ENCODE results near the gene TMEM116.

TMEM116 gene

DNA sequence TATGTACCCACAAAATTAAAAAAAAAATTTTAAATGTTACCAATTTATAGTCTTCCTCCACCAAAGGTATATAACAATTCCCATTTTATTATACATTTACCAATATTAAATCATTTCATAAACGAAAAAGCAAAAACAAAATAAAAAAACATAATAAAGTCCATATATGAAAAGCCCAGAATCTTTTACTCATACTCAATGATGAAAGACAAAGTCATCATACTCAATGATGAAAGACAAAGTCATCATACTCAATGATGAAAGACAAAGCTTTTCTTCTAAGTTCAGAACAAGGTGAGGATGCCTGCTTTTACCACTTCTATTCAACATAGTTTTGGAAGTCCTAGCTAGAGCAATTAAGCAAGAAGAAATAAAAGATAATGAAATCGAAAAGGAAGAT is 28.1 kb downstream of the TMEM116 start:
- no peak for TF ChIP-seq TEAD4 (IDR thresholded peaks at IDR 0.05)
- TF ChIP-seq EGR1 (IDR thresholded peaks at IDR 0.05) = no peak
- no peak for TF ChIP-seq CEBPB (IDR thresholded peaks at IDR 0.05)
- no peak for TF ChIP-seq CREB1 (IDR thresholded peaks at IDR 0.05; ENCODE audit: low read depth)
- TF ChIP-seq ZBTB7A (IDR thresholded peaks at IDR 0.05; ENCODE audit: low read depth) = no peak
- no peak for TF ChIP-seq MAX (IDR thresholded peaks at IDR 0.05)
- TF ChIP-seq, protein P1, sequence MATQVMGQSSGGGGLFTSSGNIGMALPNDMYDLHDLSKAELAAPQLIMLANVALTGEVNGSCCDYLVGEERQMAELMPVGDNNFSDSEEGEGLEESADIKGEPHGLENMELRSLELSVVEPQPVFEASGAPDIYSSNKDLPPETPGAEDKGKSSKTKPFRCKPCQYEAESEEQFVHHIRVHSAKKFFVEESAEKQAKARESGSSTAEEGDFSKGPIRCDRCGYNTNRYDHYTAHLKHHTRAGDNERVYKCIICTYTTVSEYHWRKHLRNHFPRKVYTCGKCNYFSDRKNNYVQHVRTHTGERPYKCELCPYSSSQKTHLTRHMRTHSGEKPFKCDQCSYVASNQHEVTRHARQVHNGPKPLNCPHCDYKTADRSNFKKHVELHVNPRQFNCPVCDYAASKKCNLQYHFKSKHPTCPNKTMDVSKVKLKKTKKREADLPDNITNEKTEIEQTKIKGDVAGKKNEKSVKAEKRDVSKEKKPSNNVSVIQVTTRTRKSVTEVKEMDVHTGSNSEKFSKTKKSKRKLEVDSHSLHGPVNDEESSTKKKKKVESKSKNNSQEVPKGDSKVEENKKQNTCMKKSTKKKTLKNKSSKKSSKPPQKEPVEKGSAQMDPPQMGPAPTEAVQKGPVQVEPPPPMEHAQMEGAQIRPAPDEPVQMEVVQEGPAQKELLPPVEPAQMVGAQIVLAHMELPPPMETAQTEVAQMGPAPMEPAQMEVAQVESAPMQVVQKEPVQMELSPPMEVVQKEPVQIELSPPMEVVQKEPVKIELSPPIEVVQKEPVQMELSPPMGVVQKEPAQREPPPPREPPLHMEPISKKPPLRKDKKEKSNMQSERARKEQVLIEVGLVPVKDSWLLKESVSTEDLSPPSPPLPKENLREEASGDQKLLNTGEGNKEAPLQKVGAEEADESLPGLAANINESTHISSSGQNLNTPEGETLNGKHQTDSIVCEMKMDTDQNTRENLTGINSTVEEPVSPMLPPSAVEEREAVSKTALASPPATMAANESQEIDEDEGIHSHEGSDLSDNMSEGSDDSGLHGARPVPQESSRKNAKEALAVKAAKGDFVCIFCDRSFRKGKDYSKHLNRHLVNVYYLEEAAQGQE (IDR thresholded peaks at IDR 0.05; ENCODE audit: low read depth) = no peak
- TF ChIP-seq TAF1 (IDR thresholded peaks at IDR 0.05; ENCODE audit: low read depth) = no peak

DNA sequence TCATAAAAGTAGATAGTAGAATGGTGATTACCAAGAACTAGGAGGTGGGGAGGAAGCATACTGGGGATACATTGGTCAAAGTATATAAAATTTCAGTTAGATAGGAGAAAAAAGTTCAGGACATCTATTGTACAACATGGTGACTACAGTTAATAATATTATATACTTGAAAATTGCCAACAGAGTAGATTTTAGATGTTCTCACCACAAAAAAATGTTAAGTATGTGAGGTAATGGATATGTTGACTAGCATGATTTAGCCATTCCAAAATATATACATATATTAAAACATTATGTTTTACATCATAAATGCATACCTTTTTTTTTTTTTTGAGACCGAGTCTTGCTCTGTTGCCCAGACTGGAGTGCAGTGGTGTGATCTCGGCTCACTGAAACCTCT is 31.0 kb downstream of the TMEM116 start:
- TF ChIP-seq MAX (IDR thresholded peaks at IDR 0.05) = no peak
- TF ChIP-seq, protein P1 (IDR thresholded peaks at IDR 0.05; ENCODE audit: low read depth) = no peak
- TF ChIP-seq EGR1 (IDR thresholded peaks at IDR 0.05) = no peak
- no peak for TF ChIP-seq CEBPB (IDR thresholded peaks at IDR 0.05)

GRCh38 chr12:111980598-111980997 is 32.4 kb downstream of the TMEM116 start:
- no peak for TF ChIP-seq TCF12 (IDR thresholded peaks at IDR 0.05; ENCODE audit: low read depth)

- TF ChIP-seq EP300 (IDR thresholded peaks at IDR 0.05; ENCODE audit: borderline replicate concordance) (no peak), MAX (IDR thresholded peaks at IDR 0.05) (no peak), CEBPB (IDR thresholded peaks at IDR 0.05) (no peak), NFIC (IDR thresholded peaks at IDR 0.05) (no peak), FOXM1 (IDR thresholded peaks at IDR 0.05; ENCODE audit: borderline replicate concordance, low read depth) (no peak), RAD21 (IDR thresholded peaks at IDR 0.05; ENCODE audit: low read depth) (no peak), TEAD4 (IDR thresholded peaks at IDR 0.05) (no peak), CREB1 (IDR thresholded peaks at IDR 0.05; ENCODE audit: low read depth) (no peak), YY1 (IDR thresholded peaks at IDR 0.05; ENCODE audit: low read depth) (no peak), ZBTB7A (IDR thresholded peaks at IDR 0.05; ENCODE audit: low read depth) (no peak)
- TF ChIP-seq, protein P2, sequence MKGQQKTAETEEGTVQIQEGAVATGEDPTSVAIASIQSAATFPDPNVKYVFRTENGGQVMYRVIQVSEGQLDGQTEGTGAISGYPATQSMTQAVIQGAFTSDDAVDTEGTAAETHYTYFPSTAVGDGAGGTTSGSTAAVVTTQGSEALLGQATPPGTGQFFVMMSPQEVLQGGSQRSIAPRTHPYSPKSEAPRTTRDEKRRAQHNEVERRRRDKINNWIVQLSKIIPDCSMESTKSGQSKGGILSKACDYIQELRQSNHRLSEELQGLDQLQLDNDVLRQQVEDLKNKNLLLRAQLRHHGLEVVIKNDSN (IDR thresholded peaks at IDR 0.05) = no peak
- TF ChIP-seq, protein P1 (IDR thresholded peaks at IDR 0.05; ENCODE audit: low read depth) = no peak
Measured at GRCh38 chr12:111978545-111978944, 34.4 kb downstream of the TMEM116 start.

DNA sequence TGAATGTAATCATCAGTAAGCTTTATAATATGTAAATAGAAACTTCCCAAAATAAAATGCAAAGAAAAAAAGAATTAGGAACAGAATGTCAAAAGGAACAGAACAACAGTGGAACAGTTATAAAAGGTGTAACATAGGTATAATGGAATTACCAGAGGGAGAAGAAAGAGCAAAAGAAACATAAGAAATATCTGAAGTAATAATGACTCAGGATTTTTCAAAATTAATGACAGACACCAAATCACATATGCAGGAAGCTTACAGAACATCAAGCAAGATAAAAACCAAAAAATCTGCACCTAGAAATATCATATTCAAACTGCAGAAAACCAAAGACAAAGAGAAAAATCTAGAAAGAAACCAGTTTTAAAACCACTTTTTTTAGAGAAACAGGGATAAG is 36.1 kb downstream of the TMEM116 start:
- TF ChIP-seq YY1 (IDR thresholded peaks at IDR 0.05; ENCODE audit: low read depth) (no peak), EP300 (IDR thresholded peaks at IDR 0.05; ENCODE audit: borderline replicate concordance) (no peak), FOXM1 (IDR thresholded peaks at IDR 0.05; ENCODE audit: borderline replicate concordance, low read depth) (no peak)

- no peak for TF ChIP-seq TCF12 (IDR thresholded peaks at IDR 0.05; ENCODE audit: low read depth)
- no peak for TF ChIP-seq RAD21 (IDR thresholded peaks at IDR 0.05; ENCODE audit: low read depth)
- TF ChIP-seq CEBPB (IDR thresholded peaks at IDR 0.05) = no peak
- TF ChIP-seq, protein P2 (IDR thresholded peaks at IDR 0.05) = no peak
- TF ChIP-seq CREB1 (IDR thresholded peaks at IDR 0.05; ENCODE audit: low read depth) = no peak
- no peak for TF ChIP-seq EP300 (IDR thresholded peaks at IDR 0.05; ENCODE audit: borderline replicate concordance)
- no peak for TF ChIP-seq NFIC (IDR thresholded peaks at IDR 0.05)
- no peak for TF ChIP-seq MAX (IDR thresholded peaks at IDR 0.05)
- TF ChIP-seq TEAD4 (IDR thresholded peaks at IDR 0.05) = no peak
- no peak for TF ChIP-seq EGR1 (IDR thresholded peaks at IDR 0.05)
- no peak for TF ChIP-seq TAF1 (IDR thresholded peaks at IDR 0.05; ENCODE audit: low read depth)
- TF ChIP-seq, protein P1 (IDR thresholded peaks at IDR 0.05; ENCODE audit: low read depth) = no peak
- TF ChIP-seq YY1 (IDR thresholded peaks at IDR 0.05; ENCODE audit: low read depth) = no peak
- no peak for TF ChIP-seq FOXM1 (IDR thresholded peaks at IDR 0.05; ENCODE audit: borderline replicate concordance, low read depth)
- TF ChIP-seq ZBTB7A (IDR thresholded peaks at IDR 0.05; ENCODE audit: low read depth) = no peak
Measured at GRCh38 chr12:111976291-111976690, 36.7 kb downstream of the TMEM116 start.

All from Ishikawa (cell line).